Body of pancreas (tissue), 4 donors: ENCODE measurements around the gene CYBC1. TPM values are rescaled to one million over a fixed set of nuclear protein-coding genes. Genes with fewer than 3 reads are reported as not detected.

ENCODE experiments used
- ATAC-seq: fragments of 150-250 bp; one replicate; pipeline ENCODE4 v1.9.1; 2016
- DNase-seq, 4 donors: peaks; one replicate each; pipeline ENCODE4 v3.0.0-alpha.2; 2019
- H3K27ac ChIP-seq, 4 donors: fragments of 200-600 bp; sonication (generic); 1 replicate in 3 of 4; 2 replicates in 1 of 4; pipeline versions ENCODE4 v1.5.1 to v1.6.1; 2016 to 2019; ENCODE audit warnings: mild to moderate bottlenecking in 1 of 4, mixed read lengths in 1 of 4, moderate library complexity in 1 of 4
- H3K27me3 ChIP-seq, 2 donors: fragments of 200-600 bp; sonication (generic); one replicate each; pipeline ENCODE4 v1.6.0; 2016; ENCODE audit warnings: mild to moderate bottlenecking in 1 of 2
- H3K36me3 ChIP-seq, 2 donors: fragments of 200-600 bp; sonication (generic); replicated peaks in 1 of 2; 2 replicates each; pipeline ENCODE4 v1.5.1; 2016; ENCODE audit warnings: low read depth in 2 of 2; ENCODE audit not compliant: insufficient read depth in 1 of 2
- H3K4me1 ChIP-seq: fragments of 200-600 bp; sonication (generic); one replicate; pipeline ENCODE4 v1.6.0; 2016
- H3K4me3 ChIP-seq, 2 donors: fragments of 200-600 bp; sonication (generic); 1 replicate in 1 of 2; 2 replicates in 1 of 2; pipeline ENCODE4 v1.5.1; 2016 to 2019
- H3K9me3 ChIP-seq, 3 donors: fragments of 200-600 bp; sonication (generic); 1 replicate in 2 of 3; 2 replicates in 1 of 3; pipeline ENCODE4 v1.5.1; 2016
- CTCF ChIP-seq, 7 experiments: fragments of 450-650 bp in 4 of 7; fragments of 200-600 bp in 3 of 7; sonication (generic) in 3 of 7; IDR thresholded peaks; one replicate each; pipeline ENCODE4 v1.5.1; 2016 to 2019; ENCODE audit warnings: antibody characterized with exemption in 7 of 7
- POLR2A ChIP-seq, 3 donors: fragments of 450-650 bp; IDR thresholded peaks; one replicate each; pipeline ENCODE4 v1.6.1; 2016; ENCODE audit warnings: antibody characterized with exemption in 3 of 3, mild to moderate bottlenecking in 2 of 3
- WGBS, 2 donors: methylation state at CpG; one replicate each; pipeline ENCODE4 v1.1.5; 2017; 5-methylcytosine and 5-hydroxymethylcytosine counted together
- intact Hi-C: fragments of 100-400 bp; cut with DNase I; formaldehyde crosslinking; loops from one replicate; pipeline ENCODE4 v1.15.1; 2023
- total RNA-seq, 2 donors: library from RNA; depleted of rRNA; stranded (reverse); fragments of >200 nt; gene quantifications; one replicate each; pipeline ENCODE4 v1.1.0, GENCODE V29; 2016

The CYBC1 gene
- total RNA-seq, 2 donors from 2014 or later, result 53.1 to 68.2 TPM

- no peak for ATAC-seq
Measured at GRCh38 chr17:82432017-82432416, 18.5 kb downstream of the CYBC1 start.

GRCh38 chr17:82429824-82430223, 20.7 kb downstream of the CYBC1 start:
- no peak overlapping the region for H3K27ac ChIP-seq
- intact Hi-C loops, result no loop called here
- DNase-seq (no peak), ATAC-seq (no peak)
- H3K27me3 ChIP-seq, result no peaks in the 10 kb centered on the region
- 74 to 87% methylated on average over 7 of the region's 7 CpGs for WGBS, 2 donors
- no peaks in the 10 kb centered on the region for H3K36me3 ChIP-seq
- H3K4me1 ChIP-seq, result no peaks in the 10 kb centered on the region
- no peak for TF ChIP-seq CTCF (IDR thresholded peaks at IDR 0.05)
- no peak for TF ChIP-seq POLR2A (IDR thresholded peaks at IDR 0.05)
- H3K9me3 ChIP-seq, result no peaks in the 10 kb centered on the region
- no peak overlapping the region for H3K4me3 ChIP-seq

More at GRCh38 chr17:82432017-82432416, 18.5 kb downstream of the CYBC1 start:
- DNase-seq, result no peak
- TF ChIP-seq POLR2A (IDR thresholded peaks at IDR 0.05) (no peak), CTCF (IDR thresholded peaks at IDR 0.05) (no peak)
- Histone ChIP-seq H3K36me3 (no peaks in the 10 kb centered on the region), H3K4me3 (no peak overlapping the region), H3K4me1 (peaks cover 14% of the 10 kb centered on the region), H3K9me3 (no peaks in the 10 kb centered on the region), H3K27me3 (no peaks in the 10 kb centered on the region), H3K27ac (no peak overlapping the region)
- intact Hi-C loops, result no loop called here
- WGBS, 2 donors, result 71 to 82% methylated on average over 3 to 8 of the region's 8 CpGs

GRCh38 chr17:82428546-82428945, 22.0 kb downstream of the CYBC1 start:
- ATAC-seq (no peak), DNase-seq (no peak)
- Histone ChIP-seq H3K4me3 (no peak overlapping the region), H3K27ac (no peak overlapping the region), H3K9me3 (no peaks in the 10 kb centered on the region), H3K36me3 (no peaks in the 10 kb centered on the region), H3K27me3 (no peaks in the 10 kb centered on the region), H3K4me1 (no peaks in the 10 kb centered on the region)
- TF ChIP-seq POLR2A (IDR thresholded peaks at IDR 0.05) (no peak), CTCF (IDR thresholded peaks at IDR 0.05) (no peak)
- 90 to 97% methylated on average over 3 of the region's 3 CpGs for WGBS, 2 donors
- intact Hi-C loops, result no loop called here

GRCh38 chr17:82424863-82425159, 25.7 kb downstream of the CYBC1 start:
- ATAC-seq (no peak), DNase-seq (no peak)
- intact Hi-C loops, result no loop called here
- Histone ChIP-seq H3K36me3 (no peaks in the 10 kb centered on the region), H3K4me1 (peaks cover under 1% of the 10 kb centered on the region), H3K27ac (no peak overlapping the region), H3K4me3 (no peak overlapping the region), H3K9me3 (no peaks in the 10 kb centered on the region), H3K27me3 (no peaks in the 10 kb centered on the region)
- TF ChIP-seq CTCF (IDR thresholded peaks at IDR 0.05) (no peak), POLR2A (IDR thresholded peaks at IDR 0.05) (no peak)
- WGBS, 2 donors, result 87 to 93% methylated on average over 2 of the region's 2 CpGs

GRCh38 chr17:82424001-82424862, 26.3 kb downstream of the CYBC1 start:
- Histone ChIP-seq H3K36me3 (no peaks in the 10 kb centered on the region), H3K4me3 (no peak overlapping the region), H3K4me1 (peaks cover 6% of the 10 kb centered on the region), H3K27me3 (no peaks in the 10 kb centered on the region), H3K27ac (no peak overlapping the region), H3K9me3 (no peaks in the 10 kb centered on the region)
- ATAC-seq (no peak), DNase-seq (peak in 3 of 4 donors; percentile 46 to 54 (median 50))
- peak in 6 of 7 experiments; percentile 35 to 61 (median 51) for TF ChIP-seq CTCF (IDR thresholded peaks at IDR 0.05)
- no peak for TF ChIP-seq POLR2A (IDR thresholded peaks at IDR 0.05)
- 85 to 90% methylated on average over 24 to 25 of the region's 25 CpGs for WGBS, 2 donors
- intact Hi-C loops, result no loop called here
